Left cardiac atrium (tissue), 4 donors: ENCODE data around the gene ADAM33. TPM values are rescaled to one million over a fixed set of nuclear protein-coding genes. Genes with fewer than 3 reads are reported as not detected.

ENCODE experiments used
- ATAC-seq, 2 donors: fragments of 200-7000 bp; cut with Tn5 transposase; one replicate each; pipeline ENCODE4 v1.9.1; 2020; ENCODE audit warnings: mild to moderate bottlenecking in 2 of 2, moderate library complexity in 2 of 2
- DNase-seq: peaks from one replicate; pipeline ENCODE4 v3.0.0-alpha.2; 2020
- intact Hi-C, 2 donors: fragments of 100-400 bp; cut with DNase I; formaldehyde crosslinking; loops; one replicate each; pipeline versions ENCODE4 v1.14.1 to v1.15.1; 2022 to 2023
- total RNA-seq, 2 donors: library from RNA; stranded (reverse); fragmentation: NEBNext Ultra II Directional; extraction: Animal tissue kit (Norgen Biotek cat#: 25700); gene quantifications; one replicate each; pipeline ENCODE4 v1.2.1, GENCODE V29; 2021
- donor health status: DM: no; HTN: yes; CAD: no.
- donor health status: DM: no; HTN: yes; CAD: no; lungs with severe emphysema.
- donor health status: DM: yes; HTN: yes; CAD: no.
- donor health status: Dilated cardiomyopathy.

Gene ADAM33
- total RNA-seq, 2 donors from 2014 or later: 9.9 to 18.5 TPM

GRCh38 chr20:3693376-3693775 is 11.6 kb upstream of the ADAM33 start:
- intact Hi-C loops: no loop called here
- ATAC-seq (no peak), DNase-seq (no peak)

- intact Hi-C loops: no loop called here
- ATAC-seq (no peak), DNase-seq (no peak)
Measured at GRCh38 chr20:3692706-3693294, 11.0 kb upstream of the ADAM33 start.

- no peak for ATAC-seq
- no peak for DNase-seq
- intact Hi-C loops: no loop called here
Measured at GRCh38 chr20:3691897-3692296, 10.1 kb upstream of the ADAM33 start.

GRCh38 chr20:3691306-3691705 is 9.5 kb upstream of the ADAM33 start:
- intact Hi-C loops: no loop called here
- ATAC-seq (no peak), DNase-seq (no peak)

GRCh38 chr20:3690413-3690812 is 8.6 kb upstream of the ADAM33 start:
- DNase-seq (no peak), ATAC-seq (no peak)
- intact Hi-C loops: no loop called here

GRCh38 chr20:3689978-3690377 is 8.2 kb upstream of the ADAM33 start:
- no peak for DNase-seq
- ATAC-seq: no peak
- intact Hi-C loops: no loop called here

- DNase-seq (no peak), ATAC-seq (peak; percentile 78 to 83)
- intact Hi-C loops: no loop called here
Measured at GRCh38 chr20:3687655-3688054, 5.8 kb upstream of the ADAM33 start.

- DNase-seq (peak; percentile 86), ATAC-seq (peak; percentile 88 to 91)
- intact Hi-C loops: no loop called here
Measured at GRCh38 chr20:3686867-3687321, 5.1 kb upstream of the ADAM33 start.

GRCh38 chr20:3686421-3686820 is 4.6 kb upstream of the ADAM33 start:
- no peak for ATAC-seq
- intact Hi-C loops: no loop called here
- no peak for DNase-seq

- ATAC-seq (no peak), DNase-seq (no peak)
- intact Hi-C loops: no loop called here
Measured at GRCh38 chr20:3685341-3685740, 3.5 kb upstream of the ADAM33 start.

- intact Hi-C loops: no loop called here
- DNase-seq (no peak), ATAC-seq (no peak)
Measured at GRCh38 chr20:3681352-3681930, 369 bp downstream of the ADAM33 start.

- intact Hi-C loops: no loop called here
- ATAC-seq (peak in 1 of 2 donors; percentile 0), DNase-seq (no peak)
Measured at GRCh38 chr20:3680701-3681351, 984 bp downstream of the ADAM33 start.

GRCh38 chr20:3679749-3680700 is 1.8 kb downstream of the ADAM33 start:
- peak; percentile 39 to 60 for ATAC-seq
- intact Hi-C loops: loop anchor here (10.0 kb wide), 3 partner anchors 85 to 405 kb away; partner anchors contain the start of gene ADISSP (in 1 of the 2)
- peak; percentile 58 for DNase-seq

- ATAC-seq: no peak
- intact Hi-C loops: loop anchor here (10.0 kb wide), 3 partner anchors 86 to 406 kb away; partner anchors contain the start of gene ADISSP (in 1 of the 2)
- no peak for DNase-seq
Measured at GRCh38 chr20:3678856-3679720, 2.7 kb downstream of the ADAM33 start.

GRCh38 chr20:3678198-3678597 is 3.6 kb downstream of the ADAM33 start:
- ATAC-seq: no peak
- intact Hi-C loops: loop anchor here (10.0 kb wide), 3 partner anchors 87 to 407 kb away; partner anchors contain the start of gene ADISSP (in 1 of the 2)
- DNase-seq: no peak

- peak in 1 of 2 donors; percentile 38 for ATAC-seq
- intact Hi-C loops: loop anchor here (2.0 to 10.0 kb wide), 4 partner anchors 33 to 407 kb away; partner anchors contain the start of gene ADISSP (in 1 of the 2)
Measured at GRCh38 chr20:3677733-3678132, 4.1 kb downstream of the ADAM33 start.

GRCh38 chr20:3674995-3675900 is 6.6 kb downstream of the ADAM33 start:
- ATAC-seq (no peak), DNase-seq (no peak)
- intact Hi-C loops: loop anchor here (10.0 kb wide), 3 partner anchors 90 to 410 kb away; partner anchors contain the start of gene ADISSP (in 1 of the 2)

More at GRCh38 chr20:3677733-3678132, 4.1 kb downstream of the ADAM33 start:
- DNase-seq: no peak
